Mucosa of rectum (tissue), 2 donors: ENCODE measurements around the gene PKP4.

ENCODE experiments used
- H3K27ac ChIP-seq, 2 donors: one replicate each; pipeline ENCODE4 v1.7.0; 2013; ENCODE audit warnings: inconsistent platforms in 2 of 2, low read depth in 2 of 2, low read length in 2 of 2
- H3K27me3 ChIP-seq, 2 donors: one replicate each; pipeline ENCODE4 v1.7.0; 2013; ENCODE audit warnings: low read length in 2 of 2; ENCODE audit not compliant: control insufficient read depth in 2 of 2, insufficient read depth in 2 of 2
- H3K36me3 ChIP-seq, 2 donors: one replicate each; pipeline ENCODE4 v1.7.0; 2013; ENCODE audit warnings: low read length in 2 of 2; ENCODE audit not compliant: control insufficient read depth in 2 of 2, insufficient read depth in 2 of 2
- H3K4me1 ChIP-seq, 2 donors: one replicate each; pipeline ENCODE4 v1.7.0; 2013; ENCODE audit warnings: low read length in 2 of 2, mild to moderate bottlenecking in 1 of 2; ENCODE audit not compliant: control insufficient read depth in 2 of 2, insufficient read depth in 2 of 2
- H3K4me3 ChIP-seq, 2 donors: one replicate each; pipeline ENCODE4 v1.7.0; 2013; ENCODE audit warnings: low read length in 2 of 2
- H3K9ac ChIP-seq, 2 donors: one replicate each; pipeline ENCODE4 v1.7.0; 2013; ENCODE audit warnings: low read length in 2 of 2, low read depth in 1 of 2, mild to moderate bottlenecking in 1 of 2
- H3K9me3 ChIP-seq, 2 donors: one replicate each; pipeline ENCODE4 v1.7.0; 2013; ENCODE audit warnings: low read length in 2 of 2; ENCODE audit not compliant: control insufficient read depth in 2 of 2
- donor health status: healthy.
- donor health status: Normal muscosa, but diverticular disease.

Gene PKP4

DNA sequence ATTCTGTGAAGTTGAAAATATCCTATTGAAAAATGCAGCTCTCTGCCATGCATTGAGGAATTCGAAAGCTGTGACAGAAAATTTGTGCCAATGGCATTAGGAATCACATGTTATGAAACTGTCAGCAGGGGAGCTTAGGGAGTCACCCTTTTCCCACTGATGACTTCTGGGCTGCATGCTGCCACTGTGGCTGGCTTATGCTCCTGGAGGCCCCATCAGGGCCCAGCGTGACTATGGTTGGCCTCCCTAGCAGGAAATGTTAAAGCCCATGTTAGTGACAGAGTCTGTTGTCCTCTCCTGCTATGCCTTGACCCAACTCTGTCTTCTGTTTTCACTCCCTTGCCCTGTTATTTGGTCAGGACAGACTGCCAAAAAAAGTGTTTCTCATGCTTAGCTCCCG, 198.9 kb downstream of the PKP4 start:
- Histone ChIP-seq H3K36me3 (peaks cover 0 to 2% of the 10 kb centered on the region in 2 donors), H3K9ac (no peak overlapping the region), H3K4me3 (no peak overlapping the region), H3K4me1 (no peaks in the 10 kb centered on the region), H3K27ac (no peak overlapping the region), H3K9me3 (no peaks in the 10 kb centered on the region), H3K27me3 (no peaks in the 10 kb centered on the region)

DNA sequence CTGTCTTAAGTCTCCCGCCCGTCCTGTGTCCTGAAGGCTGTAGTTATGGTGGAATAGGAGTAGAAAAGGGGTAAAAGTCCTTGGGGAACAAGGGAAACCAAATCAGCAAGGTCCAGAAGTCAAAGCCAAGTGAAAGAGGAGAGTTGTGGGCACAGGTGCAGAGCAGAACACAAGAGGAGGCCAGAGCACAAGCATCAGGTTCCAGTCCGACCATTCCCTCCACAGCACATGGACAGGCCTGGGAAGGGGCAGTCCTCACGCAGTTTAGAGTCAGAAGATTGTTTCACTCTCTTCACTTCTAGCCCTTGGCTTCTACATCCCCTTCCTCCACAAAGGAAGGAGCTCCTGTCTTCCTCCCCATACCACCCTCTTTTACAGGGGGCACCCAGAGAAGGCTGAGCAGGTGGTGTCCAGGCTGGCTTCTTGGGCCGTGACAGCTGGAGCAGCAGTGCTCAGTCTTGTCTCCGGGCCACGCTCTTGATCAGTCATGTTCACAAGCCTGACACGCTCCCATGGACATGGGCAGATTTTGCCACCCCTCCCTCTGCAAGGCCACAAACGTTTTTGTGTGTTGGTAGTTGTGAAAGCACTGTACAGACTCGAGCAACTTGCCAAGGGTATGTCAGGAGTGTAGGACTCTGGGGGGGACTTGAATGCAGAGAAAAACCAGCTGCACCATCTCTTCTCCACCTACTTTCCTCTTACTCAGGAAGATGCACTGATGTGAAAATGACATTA, 199.9 kb downstream of the PKP4 start:
- Histone ChIP-seq H3K27me3 (no peaks in the 10 kb centered on the region), H3K9me3 (no peaks in the 10 kb centered on the region), H3K9ac (no peak overlapping the region), H3K4me1 (no peaks in the 10 kb centered on the region), H3K4me3 (no peak overlapping the region), H3K36me3 (peaks cover under 1 to 8% of the 10 kb centered on the region in 2 donors), H3K27ac (no peak overlapping the region)

DNA sequence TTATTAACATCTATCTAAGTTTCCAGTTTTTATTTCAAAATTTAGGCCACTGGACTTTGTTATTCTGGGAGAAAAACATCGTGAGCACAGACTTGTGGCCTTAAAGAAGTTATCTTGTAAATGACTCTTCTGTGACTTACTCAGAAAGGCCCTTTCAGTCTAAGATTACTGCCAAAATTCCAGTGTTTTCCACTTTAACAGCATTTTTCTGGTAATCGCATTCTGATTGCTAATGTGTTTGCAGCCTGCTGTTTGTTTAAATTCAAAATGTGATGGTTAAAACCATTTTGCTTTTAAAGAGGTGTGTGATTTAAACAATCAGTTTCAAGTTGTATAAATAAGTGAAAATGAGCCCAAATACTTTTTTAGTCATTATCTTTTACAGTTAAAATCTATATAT, 201.6 kb downstream of the PKP4 start:
- H3K9ac ChIP-seq: no peak overlapping the region
- H3K27me3 ChIP-seq: no peaks in the 10 kb centered on the region
- no peaks in the 10 kb centered on the region for H3K4me1 ChIP-seq

DNA sequence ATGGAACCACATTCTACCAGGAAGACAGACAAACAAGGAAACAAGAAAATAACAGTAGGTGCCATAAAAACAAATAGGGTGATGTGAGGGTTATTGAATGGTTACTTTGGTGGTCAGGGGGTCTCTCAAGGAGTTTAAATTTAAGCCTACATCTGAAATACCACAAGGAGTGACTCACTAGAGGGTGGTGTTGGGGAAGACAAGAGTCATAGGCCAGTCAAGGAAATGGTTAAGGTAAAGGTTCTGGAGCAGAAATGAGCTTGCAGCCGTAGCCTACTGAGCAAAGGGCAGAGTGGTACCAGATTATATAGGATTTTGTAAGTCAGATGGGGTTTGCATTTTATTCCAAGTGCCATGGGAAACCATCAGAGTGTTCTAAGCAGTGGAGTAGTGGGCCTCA, 202.7 kb downstream of the PKP4 start:
- Histone ChIP-seq H3K27me3 (no peaks in the 10 kb centered on the region), H3K9ac (no peak overlapping the region), H3K9me3 (no peaks in the 10 kb centered on the region), H3K4me3 (no peak overlapping the region), H3K4me1 (no peaks in the 10 kb centered on the region), H3K36me3 (peaks cover 16 to 26% of the 10 kb centered on the region in 2 donors), H3K27ac (no peak overlapping the region)

More for the DNA sequence above, 201.6 kb downstream of the PKP4 start:
- no peak overlapping the region for H3K27ac ChIP-seq
- peaks cover 10 to 20% of the 10 kb centered on the region in 2 donors for H3K36me3 ChIP-seq
- no peak overlapping the region for H3K4me3 ChIP-seq
- H3K9me3 ChIP-seq: no peaks in the 10 kb centered on the region

DNA sequence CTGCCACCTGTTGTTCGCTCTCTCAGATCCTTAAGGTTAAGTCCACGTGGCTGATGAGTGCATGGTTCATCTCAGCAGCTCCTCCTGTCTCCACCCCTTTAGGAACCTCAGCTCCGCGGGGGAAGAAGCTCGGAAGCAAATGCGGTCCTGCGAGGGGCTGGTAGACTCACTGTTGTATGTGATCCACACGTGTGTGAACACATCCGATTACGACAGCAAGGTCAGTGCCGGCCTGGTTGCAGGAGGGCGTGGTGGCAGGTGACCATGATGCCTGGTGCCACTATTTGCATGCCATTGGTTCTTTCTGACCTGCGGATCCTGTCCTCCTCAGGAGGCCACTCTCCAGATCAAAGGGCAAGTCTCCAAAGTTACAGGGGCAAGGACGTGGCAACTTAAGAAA, 204.5 kb downstream of the PKP4 start:
- H3K4me3 ChIP-seq: no peak overlapping the region
- H3K9ac ChIP-seq: no peak overlapping the region
- peaks cover 16 to 26% of the 10 kb centered on the region in 2 donors for H3K36me3 ChIP-seq
- H3K27ac ChIP-seq: no peak overlapping the region
- H3K9me3 ChIP-seq: no peaks in the 10 kb centered on the region
- H3K4me1 ChIP-seq: no peaks in the 10 kb centered on the region
- no peaks in the 10 kb centered on the region for H3K27me3 ChIP-seq

- H3K9me3 ChIP-seq: no peaks in the 10 kb centered on the region
- no peaks in the 10 kb centered on the region for H3K27me3 ChIP-seq
- no peak overlapping the region for H3K9ac ChIP-seq
- H3K36me3 ChIP-seq: peaks cover 27 to 30% of the 10 kb centered on the region in 2 donors
- no peak overlapping the region for H3K4me3 ChIP-seq
- H3K4me1 ChIP-seq: no peaks in the 10 kb centered on the region
- no peak overlapping the region for H3K27ac ChIP-seq
Observed at GRCh38 chr2:158662421-158662820, 205.7 kb downstream of the PKP4 start.

- H3K9ac ChIP-seq: no peak overlapping the region
- H3K4me1 ChIP-seq: no peaks in the 10 kb centered on the region
- no peak overlapping the region for H3K4me3 ChIP-seq
- no peaks in the 10 kb centered on the region for H3K9me3 ChIP-seq
- H3K27me3 ChIP-seq: no peaks in the 10 kb centered on the region
- peaks cover 29 to 34% of the 10 kb centered on the region in 2 donors for H3K36me3 ChIP-seq
- H3K27ac ChIP-seq: no peak overlapping the region
Observed at GRCh38 chr2:158663796-158664195, 207.0 kb downstream of the PKP4 start.

DNA sequence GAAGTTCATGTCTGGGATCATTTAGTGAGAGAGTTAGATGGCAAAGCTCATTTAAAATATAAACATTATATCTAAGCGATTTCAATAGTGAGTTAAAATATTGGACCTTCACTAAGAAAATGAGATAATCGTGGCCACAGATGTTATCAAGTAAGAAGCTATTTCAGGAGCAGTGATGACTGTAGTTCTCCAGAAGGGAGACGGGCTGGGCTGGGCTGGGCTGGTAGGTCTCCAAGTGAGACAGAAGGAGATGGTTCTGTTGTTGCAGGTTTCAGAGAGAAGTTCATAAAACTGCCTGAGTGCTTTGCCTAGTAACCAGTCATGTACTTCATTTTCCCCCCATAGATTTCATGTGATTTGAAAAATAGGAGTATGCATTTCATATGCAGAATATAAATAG, 208.2 kb downstream of the PKP4 start:
- Histone ChIP-seq H3K9ac (no peak overlapping the region), H3K36me3 (peaks cover 36 to 37% of the 10 kb centered on the region in 2 donors), H3K27me3 (no peaks in the 10 kb centered on the region), H3K4me3 (no peak overlapping the region), H3K27ac (no peak overlapping the region), H3K9me3 (no peaks in the 10 kb centered on the region), H3K4me1 (no peaks in the 10 kb centered on the region)

DNA sequence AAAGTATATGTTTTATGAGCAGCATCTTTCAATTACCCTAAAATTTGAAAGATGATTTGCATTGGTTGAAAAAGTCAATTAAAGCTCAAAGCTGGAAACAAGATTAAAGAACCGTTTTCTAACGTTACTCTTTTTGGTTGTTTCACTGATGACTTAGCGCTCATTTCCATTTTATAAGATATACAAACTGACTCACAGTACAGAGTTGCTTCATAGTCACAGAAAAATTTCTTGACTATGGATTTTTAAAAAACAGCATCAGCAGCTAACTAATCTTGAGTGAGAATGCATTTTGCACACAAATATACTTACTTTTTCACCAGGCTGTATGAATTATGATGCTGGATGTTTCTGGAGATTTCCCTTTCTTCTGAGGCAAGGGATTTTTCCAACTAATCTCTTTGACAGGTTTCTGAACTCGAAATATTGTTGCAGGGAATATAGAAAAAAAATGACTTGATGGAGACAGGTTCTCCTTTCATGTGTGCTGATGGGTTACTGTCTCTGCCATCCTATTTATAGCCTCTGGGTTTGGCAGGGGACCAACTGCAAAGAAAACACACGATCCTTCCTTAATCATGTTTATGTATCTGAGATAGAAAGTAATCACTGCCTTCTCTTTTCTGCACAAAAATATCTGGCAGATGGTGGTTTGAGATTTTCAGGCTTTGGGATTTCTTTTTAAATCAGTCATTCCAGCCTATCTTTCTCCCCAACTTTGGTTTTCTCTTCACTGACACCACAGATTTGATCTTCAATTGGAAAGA, 209.0 kb downstream of the PKP4 start:
- Histone ChIP-seq H3K4me1 (no peaks in the 10 kb centered on the region), H3K4me3 (no peak overlapping the region), H3K9me3 (no peaks in the 10 kb centered on the region), H3K27ac (no peak overlapping the region), H3K36me3 (peaks cover 36% of the 10 kb centered on the region in 2 donors), H3K9ac (no peak overlapping the region), H3K27me3 (no peaks in the 10 kb centered on the region)

DNA sequence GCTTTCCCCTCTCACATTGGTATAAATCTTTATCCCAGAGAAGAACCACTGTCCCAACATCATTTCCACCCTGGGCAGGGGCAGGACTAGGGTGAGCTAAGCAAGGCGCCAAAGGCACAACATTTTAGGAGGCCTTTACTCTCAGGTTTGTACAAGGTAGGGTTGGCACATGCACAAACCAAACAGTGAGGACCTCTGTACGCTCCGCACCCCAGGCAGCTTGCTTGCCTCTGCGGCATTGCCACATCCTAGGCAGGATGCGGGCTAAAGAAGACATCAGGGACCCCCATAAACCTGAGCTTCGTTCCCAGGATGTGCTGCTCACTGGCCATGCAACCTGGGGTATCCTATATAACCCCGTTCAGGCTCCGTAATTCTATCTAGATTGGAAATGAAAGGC, 210.2 kb downstream of the PKP4 start:
- no peak overlapping the region for H3K27ac ChIP-seq

More for the DNA sequence above, 210.2 kb downstream of the PKP4 start:
- H3K27me3 ChIP-seq: no peaks in the 10 kb centered on the region
- H3K4me1 ChIP-seq: no peaks in the 10 kb centered on the region
- no peak overlapping the region for H3K4me3 ChIP-seq
- H3K9me3 ChIP-seq: no peaks in the 10 kb centered on the region
- no peak overlapping the region for H3K9ac ChIP-seq
- peaks cover 26 to 32% of the 10 kb centered on the region in 2 donors for H3K36me3 ChIP-seq
